Omental fat pad (tissue), 4 donors: Measurements from ENCODE around the gene CFAP20DC. TPM values are rescaled to one million over a fixed set of nuclear protein-coding genes. Genes with fewer than 3 reads are reported as not detected.
"Not testable (repeated sequence)": the region's sequence is repeated elsewhere in the genome, so short reads cannot be mapped to it uniquely, and the experiment has no call there.

Experiments
- ATAC-seq: fragments of 150-250 bp; one replicate; pipeline ENCODE4 v1.9.1; 2016; ENCODE audit warnings: mild to moderate bottlenecking, moderate library complexity; ENCODE audit not compliant: low FRiP score
- DNase-seq: peaks from one replicate; pipeline ENCODE4 v3.0.0-alpha.2; 2019; ENCODE audit warnings: low spot score
- CTCF ChIP-seq, 3 donors: fragments of 450-650 bp; IDR thresholded peaks; one replicate each; pipeline ENCODE4 v1.5.1; 2016 to 2017; ENCODE audit warnings: antibody characterized with exemption in 3 of 3, mild to moderate bottlenecking in 3 of 3, moderate library complexity in 2 of 3
- total RNA-seq, 4 donors: library from RNA; depleted of rRNA; stranded (reverse); fragments of >200 nt; gene quantifications; one replicate each; pipeline ENCODE4 v1.1.0, GENCODE V29; 2016

Gene CFAP20DC
- total RNA-seq, 4 donors from 2014 or later = 0.25 to 0.36 (median 0.28) TPM; not detected in 1

GRCh38 chr3:58724336-58724735 lies 325.5 kb downstream of the CFAP20DC start:
- ATAC-seq = no peak
- DNase-seq = no peak
- no peak for TF ChIP-seq CTCF (IDR thresholded peaks at IDR 0.05)

DNA sequence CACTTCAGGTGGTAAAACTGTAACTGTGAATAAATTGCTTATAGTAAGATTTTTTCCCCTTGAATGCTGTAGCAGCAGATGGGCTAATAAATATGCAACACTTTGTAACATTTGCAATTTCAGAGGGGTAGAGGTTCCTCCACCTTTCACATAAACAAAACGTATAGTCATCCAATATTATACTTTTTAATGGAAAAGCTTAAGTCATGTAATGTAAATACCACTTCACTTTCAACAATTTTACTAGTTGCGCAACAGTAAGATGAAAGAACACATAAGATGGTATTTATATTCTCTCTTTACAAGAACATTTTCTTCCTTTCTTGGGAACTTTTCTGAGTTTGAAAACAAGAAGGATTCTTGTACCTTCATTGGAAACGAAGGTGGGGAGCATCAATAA lies 326.7 kb downstream of the CFAP20DC start:
- TF ChIP-seq CTCF (IDR thresholded peaks at IDR 0.05) = no peak
- DNase-seq (no peak), ATAC-seq (no peak)

GRCh38 chr3:58722561-58722960 lies 327.3 kb downstream of the CFAP20DC start:
- no peak for ATAC-seq

DNA sequence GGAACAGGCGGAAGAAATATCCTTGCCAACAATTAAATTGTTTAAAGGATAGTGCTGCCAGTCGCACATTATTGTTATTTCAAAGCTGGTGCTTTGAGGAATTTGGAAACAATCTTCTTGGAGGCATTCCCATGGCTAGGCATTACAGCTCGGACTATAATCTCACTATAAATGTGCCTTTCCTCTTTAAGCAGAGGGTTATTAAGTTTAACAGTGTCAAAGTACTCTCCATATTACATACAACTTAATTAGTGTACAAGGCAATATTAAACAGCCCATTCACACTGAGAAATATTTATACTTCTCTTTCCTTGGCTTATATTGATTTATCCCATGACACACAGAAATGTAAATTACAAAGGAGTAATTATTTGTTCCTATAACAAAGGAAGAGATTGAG lies 329.3 kb downstream of the CFAP20DC start:
- DNase-seq (no peak), ATAC-seq (no peak)
- no peak for TF ChIP-seq CTCF (IDR thresholded peaks at IDR 0.05)

More at GRCh38 chr3:58722561-58722960, 327.3 kb downstream of the CFAP20DC start:
- TF ChIP-seq CTCF (IDR thresholded peaks at IDR 0.05) = no peak
- DNase-seq = no peak

- no peak for TF ChIP-seq CTCF (IDR thresholded peaks at IDR 0.05)
- no peak for ATAC-seq
Observed at GRCh38 chr3:58719684-58720083, 330.1 kb downstream of the CFAP20DC start.

DNA sequence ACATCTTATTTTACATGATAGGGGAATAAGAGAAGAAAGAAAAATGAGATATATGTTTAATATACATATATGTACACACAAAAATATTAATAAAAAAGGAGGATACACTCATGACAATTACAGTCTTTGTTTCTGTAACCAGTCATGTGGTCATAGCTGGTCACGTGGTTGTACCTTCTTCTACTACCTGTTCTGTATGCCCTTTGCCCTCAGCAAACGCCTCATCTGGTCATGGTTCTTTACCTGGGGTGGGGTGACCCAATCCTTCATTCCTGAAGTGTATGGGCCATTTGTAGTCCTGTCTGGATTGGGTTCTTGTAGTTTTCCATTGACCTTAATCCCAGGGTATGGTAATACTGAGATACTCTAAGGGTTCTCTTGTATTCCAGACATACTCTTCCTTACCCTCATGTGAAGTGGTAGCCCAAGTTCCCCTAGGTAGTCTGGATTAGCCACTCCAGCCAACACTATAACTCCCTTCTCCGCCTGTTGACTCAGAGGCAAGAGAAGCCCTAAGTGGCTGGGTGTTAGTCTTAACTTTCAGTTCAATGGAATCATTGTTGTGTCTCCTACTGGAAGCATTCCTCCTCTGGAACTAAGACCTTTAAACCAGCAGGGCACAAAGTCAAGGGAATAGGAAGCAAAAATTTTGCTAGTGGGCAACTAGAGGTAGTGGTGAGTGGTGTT lies 336.0 kb downstream of the CFAP20DC start:
- TF ChIP-seq CTCF (IDR thresholded peaks at IDR 0.05) = no peak
- ATAC-seq = no peak
- no peak for DNase-seq

More at GRCh38 chr3:58719684-58720083, 330.1 kb downstream of the CFAP20DC start:
- no peak for DNase-seq

DNA sequence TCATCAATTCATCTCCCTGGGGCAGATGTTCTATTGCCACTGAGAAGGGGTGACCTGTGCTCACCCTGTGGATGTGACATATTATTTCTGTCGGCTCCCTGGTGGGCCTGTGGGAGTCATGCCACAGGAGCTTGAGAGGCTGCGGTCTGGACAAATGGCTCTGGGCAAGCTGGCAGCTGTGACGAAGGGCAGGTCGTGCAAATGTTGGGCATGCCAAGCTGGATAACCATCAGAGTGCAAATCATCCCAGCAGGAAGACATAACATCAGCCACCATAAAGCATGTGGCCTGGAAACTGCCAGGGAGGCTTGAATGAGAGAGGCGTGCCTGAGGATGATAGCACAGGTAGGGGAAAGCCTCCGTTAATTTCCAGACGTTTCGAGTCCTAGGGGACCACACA lies 338.0 kb downstream of the CFAP20DC start:
- TF ChIP-seq CTCF (IDR thresholded peaks at IDR 0.05) = no peak
- ATAC-seq (no peak), DNase-seq (no peak)

DNA sequence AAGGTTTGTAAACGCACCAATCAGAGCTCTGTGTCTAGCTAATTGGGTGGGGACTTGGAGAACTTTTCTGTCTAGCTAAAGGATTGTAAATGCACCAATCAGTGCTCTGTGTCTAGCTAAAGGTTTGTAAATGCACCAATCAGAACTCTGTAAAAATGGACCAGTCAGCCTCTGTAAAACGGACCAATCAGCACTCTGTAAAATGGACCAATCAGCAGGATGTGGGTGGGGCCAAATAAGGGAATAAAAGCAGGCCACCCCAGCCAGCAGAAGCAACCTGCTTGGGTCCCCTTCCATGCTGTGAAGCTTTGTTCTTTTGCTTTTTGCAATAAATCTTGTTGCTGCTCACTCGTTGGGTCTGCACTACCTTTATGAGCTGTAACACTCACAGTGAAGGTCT lies 340.8 kb downstream of the CFAP20DC start:
- DNase-seq, ATAC-seq: not testable (repeated sequence)
